GM13976 (cell line): ENCODE results near the gene PAK1IP1.
"Not testable (repeated sequence)": the region's sequence is repeated elsewhere in the genome, so short reads cannot be mapped to it uniquely, and the experiment has no call there.

ENCODE experiments used
- DNase-seq: peaks from one replicate; pipeline ENCODE4 v3.0.0; 2012; ENCODE audit warnings: low spot score
- CTCF ChIP-seq: IDR thresholded peaks from 2 replicates; pipeline ENCODE4 v1.5.1; 2012; ENCODE audit warnings: borderline replicate concordance, mild to moderate bottlenecking; ENCODE audit not compliant: insufficient read depth; ENCODE audit errors: extremely low read depth, missing control alignments, control extremely low read depth
- in situ Hi-C: fragments of 300-500 bp; cut with MboI; formaldehyde crosslinking; loops from one replicate; pipeline ENCODE4 v1.12.0; 2022; ENCODE audit warnings: low sequenced_read_pairs, mixed read lengths, inconsistent platforms; ENCODE audit not compliant: unreplicated experiment

The PAK1IP1 gene

GRCh38 chr6:10725716-10726115 is 30.9 kb downstream of the PAK1IP1 start:
- TF ChIP-seq CTCF, result no peak
- DNase-seq, result no peak
- in situ Hi-C loops, result no loop called here

- in situ Hi-C loops, result no loop called here
- no peak for DNase-seq
- no peak for TF ChIP-seq CTCF
Observed at GRCh38 chr6:10730254-10730653, 35.5 kb downstream of the PAK1IP1 start.

GRCh38 chr6:10733151-10733715 is 38.5 kb downstream of the PAK1IP1 start:
- DNase-seq, result no peak
- TF ChIP-seq CTCF, result no peak

GRCh38 chr6:10733863-10734262 is 39.1 kb downstream of the PAK1IP1 start:
- in situ Hi-C loops, result no loop called here
- TF ChIP-seq CTCF, result no peak
- DNase-seq, result no peak

More at GRCh38 chr6:10733151-10733715, 38.5 kb downstream of the PAK1IP1 start:
- in situ Hi-C loops, result no loop called here

- in situ Hi-C loops, result no loop called here
- DNase-seq, result no peak
- TF ChIP-seq CTCF, result no peak
Observed at GRCh38 chr6:10736731-10737130, 42.0 kb downstream of the PAK1IP1 start.

- no peak for DNase-seq
- in situ Hi-C loops, result no loop called here
- TF ChIP-seq CTCF, result no peak
Observed at GRCh38 chr6:10740061-10740460, 45.3 kb downstream of the PAK1IP1 start.

- DNase-seq, in situ Hi-C loops: not testable (repeated sequence)
Observed at GRCh38 chr6:10741643-10742042, 46.9 kb downstream of the PAK1IP1 start.
